Activated CD8-positive, alpha-beta T cell treated with anti-CD3 and anti-CD28 coated beads, Interleukin-2, amount 10 ng/mL, durations not matched to agents 7 days and 5 days (primary cell): ENCODE data around the gene ZNF3. TPM values are rescaled to one million over a fixed set of nuclear protein-coding genes. Genes with fewer than 3 reads are reported as not detected.
A peak's percentile ranks its signal among the peaks of the same experiment; 100 is the strongest.
"Not testable (repeated sequence)": the region's sequence is repeated elsewhere in the genome, so short reads cannot be mapped to it uniquely, and the experiment has no call there.

Experiments used
- ATAC-seq: fragments of 150-1000 bp; cut with Tn5 transposase; one replicate; pipeline ENCODE4 v1.10.0; 2021; ENCODE audit warnings: moderate library complexity
- CTCF ChIA-PET: fragments of 350-600 bp; sonication (Branson Sonifier 250); formaldehyde crosslinking; loops from one replicate; lab custom pipeline; 2021; ENCODE audit warnings: antibody characterized with exemption; lab: Charles Lee
- POLR2A ChIA-PET: fragments of 350-600 bp; sonication (Branson Sonifier 250); formaldehyde crosslinking; loops from one replicate; lab custom pipeline; 2021; ENCODE audit warnings: antibody characterized with exemption; lab: Charles Lee
- DNase-seq: peaks from one replicate; pipeline ENCODE4 v3.0.0-alpha.2; 2020
- H3K27ac Mint-ChIP-seq: one replicate; pipeline ENCODE4 v1.8.0; 2021; ENCODE audit warnings: mild to moderate bottlenecking, mixed read lengths
- H3K27me3 Mint-ChIP-seq: one replicate; pipeline ENCODE4 v1.8.0; 2021; ENCODE audit warnings: low read depth, mixed read lengths
- H3K36me3 Mint-ChIP-seq: one replicate; pipeline ENCODE4 v1.8.0; 2021; ENCODE audit warnings: low read depth, mixed read lengths
- H3K4me1 Mint-ChIP-seq: one replicate; pipeline ENCODE4 v1.8.0; 2021; ENCODE audit warnings: low read depth, mixed read lengths
- H3K4me3 Mint-ChIP-seq: one replicate; pipeline ENCODE4 v1.8.0; 2021; ENCODE audit warnings: mild to moderate bottlenecking, mixed read lengths
- H3K9me3 Mint-ChIP-seq: one replicate; pipeline ENCODE4 v1.8.0; 2022; ENCODE audit warnings: mixed read lengths; ENCODE audit not compliant: insufficient read depth
- total RNA-seq, 2 experiments: library from RNA; stranded (reverse); gene quantifications; one replicate each; pipeline ENCODE4 v1.2.3, GENCODE V29; 2021

Gene ZNF3
- total RNA-seq = 10 to 100 TPM; 20.9 to 21.8 TPM

- H3K4me3 Mint-ChIP-seq = peak within 1 kb of the TSS; percentile 83
- H3K27me3 Mint-ChIP-seq = peaks cover 3% of the 10 kb centered on the region
- H3K4me1 Mint-ChIP-seq = peaks cover 25% of the 10 kb centered on the region
- peaks cover 17% of the 10 kb centered on the region for H3K36me3 Mint-ChIP-seq
- ATAC-seq = peak; percentile 91
- H3K27ac Mint-ChIP-seq = peak within 1 kb of the TSS; percentile 90
- peak; percentile 99 for DNase-seq
- ChIA-PET CTCF (interaction anchor here (0.7 to 1.4 kb wide), 14 partner anchors 10 to 450 kb away, joined by 3 to 10 read pairs (median 4); partner anchors contain the start of genes ZKSCAN1 and ZSCAN21), POLR2A (interaction anchor here (0.7 to 3.0 kb wide), 8 partner anchors 13 to 673 kb away, joined by 3 to 19 read pairs (median 4); partner anchors contain the start of genes AP4M1, BUD31, MCM7 and PDAP1)
- H3K9me3 Mint-ChIP-seq = no peaks in the 10 kb centered on the region
Measured at GRCh38 chr7:100081535-100082102, at the start of gene ZNF3. Gene ZNF3, minus strand, starts transcription at chr7:100081723. Its CDS starts 4,366 bp downstream, at chr7:100077357.

DNA sequence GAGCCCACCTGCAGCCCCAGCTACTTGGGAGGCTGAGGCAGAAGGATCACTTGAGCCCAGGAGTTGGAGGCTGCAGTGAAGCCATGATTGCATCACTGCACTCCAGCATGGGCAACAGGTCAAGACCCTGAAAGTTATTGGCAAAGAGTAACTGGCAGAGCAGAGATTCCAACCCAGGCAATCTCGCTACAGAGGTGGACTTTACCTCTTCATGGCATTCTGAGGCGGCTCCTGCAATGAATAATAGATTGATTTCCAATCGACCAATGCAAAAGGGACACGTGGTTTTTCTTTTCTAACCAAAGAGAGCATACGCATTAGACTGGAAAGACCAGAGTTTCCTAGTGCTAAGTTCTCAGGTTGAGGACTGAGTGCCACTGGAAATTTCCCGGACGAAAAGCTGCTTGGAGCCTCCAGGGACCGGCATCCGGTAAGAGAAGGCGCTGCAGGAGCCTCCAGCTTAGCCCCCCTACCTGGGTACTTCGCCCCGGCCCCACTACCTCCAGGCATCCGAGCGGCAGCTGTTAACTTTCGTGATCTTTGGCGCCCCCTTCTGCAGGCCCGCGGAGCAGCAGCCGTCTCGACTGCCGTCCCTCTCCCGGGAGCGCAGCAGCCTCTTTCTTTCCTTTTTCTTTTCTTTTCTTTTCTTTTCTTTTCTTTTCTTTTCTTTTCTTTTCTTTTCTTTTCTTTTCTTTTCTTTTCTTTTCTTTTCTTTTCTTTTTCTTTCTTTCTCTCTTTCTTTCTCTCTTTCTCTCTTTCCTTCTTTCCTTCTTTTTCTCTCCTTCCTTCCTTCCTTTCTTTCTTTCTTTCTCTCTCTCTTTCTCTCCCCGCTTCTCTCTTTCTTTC, 49.3 kb upstream of the ZNF3 start:
- Mint-ChIP-seq H3K27ac (no peak overlapping the region), H3K9me3 (no peaks in the 10 kb centered on the region), H3K27me3 (no peaks in the 10 kb centered on the region), H3K4me3 (peak overlapping the region; percentile 18), H3K36me3 (peaks cover 12% of the 10 kb centered on the region), H3K4me1 (peaks cover 36% of the 10 kb centered on the region)
- ChIA-PET CTCF (interaction anchor here (0.7 to 11.3 kb wide), 22 partner anchors 11 to 277 kb away, joined by 3 to 200 read pairs (median 6); partner anchors contain the start of genes AP4M1, CNPY4, LAMTOR4 and MCM7), POLR2A (interaction anchor here (0.6 to 1.7 kb wide), 5 partner anchors 17 to 89 kb away, joined by 3 to 12 read pairs (median 4); partner anchors contain the start of genes AP4M1, MCM7 and PVRIG)
- DNase-seq = peak; percentile 91
- ATAC-seq = peak; percentile 20

- ATAC-seq, H3K9me3 Mint-ChIP-seq, H3K4me3 Mint-ChIP-seq, H3K27me3 Mint-ChIP-seq, DNase-seq, H3K27ac Mint-ChIP-seq: not testable (repeated sequence)
- ChIA-PET POLR2A (interaction anchor here (0.6 to 1.7 kb wide), 3 partner anchors 29 to 90 kb away, joined by 4 to 12 read pairs (median 4); partner anchors contain the start of genes AP4M1, MCM7 and PVRIG), CTCF (interaction anchor here (0.7 to 11.3 kb wide), 21 partner anchors 10 to 298 kb away, joined by 3 to 200 read pairs (median 5); partner anchors contain the start of genes AP4M1, CNPY4, LAMTOR4 and MCM7)
- Mint-ChIP-seq H3K36me3 (peaks cover 12% of the 10 kb centered on the region), H3K4me1 (peaks cover 41% of the 10 kb centered on the region)
Measured at GRCh38 chr7:100130220-100130607, 48.7 kb upstream of the ZNF3 start.

GRCh38 chr7:100128637-100128963, 47.1 kb upstream of the ZNF3 start:
- no peaks in the 10 kb centered on the region for H3K9me3 Mint-ChIP-seq
- ChIA-PET CTCF (interaction anchor here (0.6 to 11.3 kb wide), 13 partner anchors 8 to 300 kb away, joined by 3 to 200 read pairs (median 5); partner anchors contain the start of genes AP4M1, LAMTOR4, MCM7 and PVRIG), POLR2A (interaction anchor here (0.6 to 2.2 kb wide), 8 partner anchors 8 to 299 kb away, joined by 3 to 15 read pairs (median 4); partner anchors contain the start of genes AP4M1 and MCM7)
- peaks cover 23% of the 10 kb centered on the region for H3K36me3 Mint-ChIP-seq
- peaks cover 53% of the 10 kb centered on the region for H3K4me1 Mint-ChIP-seq
- DNase-seq = no peak
- peak overlapping the region; percentile 98 for H3K4me3 Mint-ChIP-seq
- peak overlapping the region; percentile 86 for H3K27ac Mint-ChIP-seq
- no peak for ATAC-seq
- no peaks in the 10 kb centered on the region for H3K27me3 Mint-ChIP-seq

GRCh38 chr7:100127866-100128636, 46.5 kb upstream of the ZNF3 start:
- Mint-ChIP-seq H3K4me3 (peak overlapping the region; percentile 98), H3K27me3 (no peaks in the 10 kb centered on the region), H3K4me1 (peaks cover 53% of the 10 kb centered on the region), H3K36me3 (peaks cover 25% of the 10 kb centered on the region), H3K27ac (peak overlapping the region; percentile 86), H3K9me3 (no peaks in the 10 kb centered on the region)
- POLR2A ChIA-PET = interaction anchor here (0.6 to 2.2 kb wide), 7 partner anchors 20 to 300 kb away, joined by 3 to 15 read pairs (median 3); partner anchors contain the start of genes AP4M1 and MCM7
- DNase-seq = peak; percentile 56
- CTCF ChIA-PET = interaction anchor here (0.6 to 11.3 kb wide), 14 partner anchors 8 to 300 kb away, joined by 3 to 200 read pairs (median 5); partner anchors contain the start of genes AP4M1, LAMTOR4, MCM7 and PVRIG
- ATAC-seq = peak; percentile 23

DNA sequence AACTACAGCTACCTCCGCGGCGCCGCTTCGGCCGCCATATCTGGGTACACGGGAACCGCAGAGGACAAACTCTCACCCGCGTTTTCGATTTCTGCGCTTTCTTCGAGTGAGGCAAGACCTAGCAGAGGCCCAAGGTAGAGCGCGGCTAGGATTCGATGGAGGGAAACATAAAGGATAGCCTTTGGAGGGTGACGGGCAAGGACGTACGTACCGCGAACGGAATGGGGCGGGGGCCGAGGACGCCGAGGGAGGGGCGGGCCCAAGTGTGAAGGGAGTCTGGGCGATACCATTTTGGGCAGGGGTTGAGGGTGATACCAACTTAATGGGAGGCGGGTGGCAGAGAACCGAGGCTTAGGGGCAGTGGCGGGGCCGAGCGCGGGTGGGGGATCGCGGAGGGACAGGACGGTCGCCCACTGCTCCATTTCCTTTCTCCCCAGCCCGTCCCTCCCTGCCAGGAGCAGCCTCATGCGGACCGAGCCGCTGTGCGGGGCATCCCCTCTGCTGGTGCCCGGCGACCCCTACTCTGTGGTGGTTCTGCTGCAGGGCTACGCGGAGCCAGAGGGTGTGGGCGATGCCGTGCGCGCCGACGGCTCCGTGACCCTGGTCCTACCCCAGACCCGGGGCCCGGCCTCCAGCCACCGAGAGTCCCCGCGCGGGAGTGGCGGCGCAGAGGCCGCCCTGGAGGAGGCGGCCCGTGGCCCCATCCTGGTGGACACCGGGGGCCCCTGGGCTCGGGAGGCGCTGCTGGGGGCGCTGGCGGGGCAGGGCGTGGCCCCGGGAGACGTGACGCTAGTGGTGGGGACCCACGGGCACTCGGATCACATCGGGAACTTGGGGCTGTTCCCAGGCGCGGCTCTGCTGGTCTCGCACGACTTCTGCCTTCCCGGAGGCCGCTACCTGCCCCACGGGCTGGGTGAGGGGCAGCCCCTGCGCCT, 45.7 kb upstream of the ZNF3 start, which contains the start of gene MBLAC1:
MBLAC1 (plus strand) TSS at position 37 of the 935 bp plus-strand sequence; CDS start at position 466, 429 bp downstream.
- POLR2A ChIA-PET = interaction anchor here (0.6 to 3.6 kb wide), 10 partner anchors 22 to 654 kb away, joined by 3 to 52 read pairs (median 4); partner anchors contain the start of genes AP4M1, FAM200A, LAMTOR4 and MCM7
- H3K4me1 Mint-ChIP-seq = peaks cover 49% of the 10 kb centered on the region
- DNase-seq (peak; percentile 95), ATAC-seq (peak; percentile 72)
- H3K27me3 Mint-ChIP-seq = no peaks in the 10 kb centered on the region
- CTCF ChIA-PET = interaction anchor here (0.7 to 8.7 kb wide), 10 partner anchors 10 to 136 kb away, joined by 3 to 141 read pairs (median 5); partner anchors contain the start of genes AP4M1, LAMTOR4 and MCM7
- H3K36me3 Mint-ChIP-seq = peaks cover 33% of the 10 kb centered on the region
- H3K4me3 Mint-ChIP-seq = peak within 1 kb of the TSS; percentile 98
- H3K27ac Mint-ChIP-seq = peak within 1 kb of the TSS; percentile 100
- no peaks in the 10 kb centered on the region for H3K9me3 Mint-ChIP-seq

- H3K27ac Mint-ChIP-seq = peak overlapping the region; percentile 100
- ChIA-PET CTCF (interaction anchor here (0.8 to 1.3 kb wide), 4 partner anchors 10 to 94 kb away, joined by 3 to 6 read pairs (median 4); partner anchors contain the start of genes LAMTOR4 and MCM7), POLR2A (interaction anchor here (0.6 to 3.6 kb wide), 11 partner anchors 21 to 653 kb away, joined by 3 to 52 read pairs (median 4); partner anchors contain the start of genes AP4M1, FAM200A, LAMTOR4 and MCM7)
- H3K9me3 Mint-ChIP-seq = no peaks in the 10 kb centered on the region
- H3K36me3 Mint-ChIP-seq = peaks cover 35% of the 10 kb centered on the region
- peak; percentile 10 for ATAC-seq
- H3K4me3 Mint-ChIP-seq = peak overlapping the region; percentile 98
- H3K27me3 Mint-ChIP-seq = no peaks in the 10 kb centered on the region
- DNase-seq = no peak
- H3K4me1 Mint-ChIP-seq = peaks cover 47% of the 10 kb centered on the region
Measured at GRCh38 chr7:100126239-100126930, 44.9 kb upstream of the ZNF3 start.

DNA sequence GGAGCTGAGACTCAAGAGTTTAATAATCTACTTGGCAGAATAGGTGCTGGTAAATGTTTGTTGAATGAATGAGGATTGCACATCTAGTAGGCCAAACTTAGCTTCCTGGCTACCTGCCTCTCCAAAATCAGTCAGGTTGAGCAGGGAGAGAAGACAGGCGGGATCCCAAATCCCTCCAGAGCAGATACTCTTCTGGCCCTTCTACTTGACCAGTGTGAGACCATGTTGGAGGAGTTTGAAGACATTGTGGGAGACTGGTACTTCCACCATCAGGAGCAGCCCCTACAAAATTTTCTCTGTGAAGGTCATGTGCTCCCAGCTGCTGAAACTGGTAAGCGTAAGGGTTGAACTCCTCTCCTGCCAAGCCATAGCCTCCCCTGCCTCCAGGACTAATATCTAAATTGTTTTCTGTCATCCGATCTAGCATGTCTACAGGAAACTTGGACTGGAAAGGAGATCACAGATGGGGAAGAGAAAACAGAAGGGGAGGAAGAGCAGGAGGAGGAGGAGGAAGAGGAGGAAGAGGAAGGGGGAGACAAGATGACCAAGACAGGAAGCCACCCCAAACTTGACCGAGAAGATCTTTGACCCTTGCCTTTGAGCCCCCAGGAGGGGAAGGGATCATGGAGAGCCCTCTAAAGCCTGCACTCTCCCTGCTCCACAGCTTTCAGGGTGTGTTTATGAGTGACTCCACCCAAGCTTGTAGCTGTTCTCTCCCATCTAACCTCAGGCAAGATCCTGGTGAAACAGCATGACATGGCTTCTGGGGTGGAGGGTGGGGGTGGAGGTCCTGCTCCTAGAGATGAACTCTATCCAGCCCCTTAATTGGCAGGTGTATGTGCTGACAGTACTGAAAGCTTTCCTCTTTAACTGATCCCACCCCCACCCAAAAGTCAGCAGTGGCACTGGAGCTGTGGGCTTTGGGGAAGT, 43.0 kb upstream of the ZNF3 start:
- DNase-seq = no peak
- POLR2A ChIA-PET = interaction anchor here (0.7 to 3.6 kb wide), 5 partner anchors 23 to 305 kb away, joined by 3 to 52 read pairs (median 5); partner anchors contain the start of genes AP4M1, MCM7, MEPCE and ZCWPW1
- CTCF ChIA-PET = interaction anchor here (0.9 to 1.3 kb wide), 3 partner anchors 8 to 220 kb away, joined by 3 to 4 read pairs (median 3); partner anchors contain the start of gene MCM7

More for the DNA sequence above, 43.0 kb upstream of the ZNF3 start:
- no peak for ATAC-seq
- Mint-ChIP-seq H3K36me3 (peaks cover 40% of the 10 kb centered on the region), H3K27me3 (no peaks in the 10 kb centered on the region), H3K27ac (peak overlapping the region; percentile 62), H3K4me3 (peak overlapping the region; percentile 98), H3K9me3 (no peaks in the 10 kb centered on the region), H3K4me1 (peaks cover 51% of the 10 kb centered on the region)
